Choroid plexus epithelial cell (primary cell): ENCODE data around the gene BPIFB3.
"Not testable (repeated sequence)": the region's sequence is repeated elsewhere in the genome, so short reads cannot be mapped to it uniquely, and the experiment has no call there.

Experiments
- DNase-seq: peaks from one replicate; pipeline ENCODE4 v3.0.0-alpha.2; 2010; ENCODE audit warnings: low read depth
- H3K4me3 ChIP-seq: 2 replicates; pipeline ENCODE4 v1.5.1; 2011; ENCODE audit warnings: low read depth, mild to moderate bottlenecking, control low read depth, low read length, moderate library complexity
- CTCF ChIP-seq: conservative IDR thresholded peaks from 2 replicates; pipeline ENCODE4 v1.5.1; 2011; ENCODE audit warnings: low read depth, mild to moderate bottlenecking, control low read depth, inconsistent platforms, low read length, moderate library complexity

The BPIFB3 gene

GRCh38 chr20:33113387-33113908 is 59.7 kb downstream of the BPIFB3 start:
- TF ChIP-seq CTCF, result no peak
- no peak for DNase-seq
- no peak overlapping the region for H3K4me3 ChIP-seq

GRCh38 chr20:33115501-33115900 is 61.8 kb downstream of the BPIFB3 start:
- DNase-seq, H3K4me3 ChIP-seq: not testable (repeated sequence)

GRCh38 chr20:33119725-33120720 is 66.3 kb downstream of the BPIFB3 start:
- no peak for TF ChIP-seq CTCF
- DNase-seq, result no peak

GRCh38 chr20:33120934-33121333 is 67.2 kb downstream of the BPIFB3 start:
- no peak for DNase-seq
- H3K4me3 ChIP-seq, result no peak overlapping the region
- no peak for TF ChIP-seq CTCF

More at GRCh38 chr20:33119725-33120720, 66.3 kb downstream of the BPIFB3 start:
- H3K4me3 ChIP-seq, result no peak overlapping the region

- H3K4me3 ChIP-seq, result not testable (repeated sequence)
These were observed 68.6 kb downstream of the BPIFB3 start for GRCh38 chr20:33122297-33122696.

More at GRCh38 chr20:33122297-33122696, 68.6 kb downstream of the BPIFB3 start:
- DNase-seq, result not testable (repeated sequence)
